K562 (cell line): ENCODE measurements around the gene ZNF521.

ENCODE experiments used
- CBX5 ChIP-seq: IDR thresholded peaks from 2 replicates; pipeline ENCODE4 v1.6.1; 2014; ENCODE audit warnings: low read depth, borderline replicate concordance
- CTCF ChIP-seq, 3 experiments: IDR thresholded peaks in 2 of 3; conservative IDR thresholded peaks in 1 of 3; 2 replicates each; pipeline ENCODE4 v1.5.1; 2011 to 2012; ENCODE audit warnings: low read length in 3 of 3, mild to moderate bottlenecking in 3 of 3, control low read depth in 2 of 3, improper control_type of control experiment in 1 of 3, inconsistent platforms in 1 of 3, low read depth in 1 of 3, mixed read lengths in 1 of 3, moderate library complexity in 1 of 3; ENCODE audit not compliant: insufficient read depth in 2 of 3
- FOS ChIP-seq: IDR thresholded peaks from 3 replicates; pipeline ENCODE4 v1.6.1; 2011; ENCODE audit not compliant: insufficient read length; ENCODE audit errors: extremely low read depth
- GABPB1 ChIP-seq: sonication (generic); formaldehyde crosslinking; IDR thresholded peaks from 2 replicates; pipeline ENCODE4 v1.8.0; 2022; ENCODE audit warnings: mild to moderate bottlenecking, missing genetic modification reagents
- MYC ChIP-seq, 2 experiments: fragments of 250-450 bp in 1 of 2; sonication (Bioruptor Pico) in 1 of 2; IDR thresholded peaks; 2 replicates each; pipeline versions ENCODE4 v1.5.1 to v1.6.1; 2012 to 2021; ENCODE audit warnings: low read depth in 2 of 2, borderline replicate concordance in 1 of 2, improper control_type of control experiment in 1 of 2, low read length in 1 of 2, mild to moderate bottlenecking in 1 of 2, moderate library complexity in 1 of 2
- POLR2A ChIP-seq: fragments of 450-650 bp; conservative IDR thresholded peaks from 2 replicates; pipeline ENCODE4 v1.6.1; 2016
- SIRT6 ChIP-seq: IDR thresholded peaks from one replicate; pipeline ENCODE4 v1.6.1; 2012; ENCODE audit warnings: low read depth, mild to moderate bottlenecking, control low read depth, inconsistent platforms, low read length, moderate library complexity
- TCF7L2 ChIP-seq: fragments of 150-350 bp; IDR thresholded peaks from 2 replicates; pipeline ENCODE4 v1.6.1; 2016; ENCODE audit warnings: low read depth, mild to moderate bottlenecking, low read length, moderate library complexity
- TEAD1 ChIP-seq, 2 experiments: fragments of 450-650 bp in 1 of 2; sonication (generic) in 1 of 2; formaldehyde crosslinking; IDR thresholded peaks; 2 replicates each; pipeline versions ENCODE4 v1.4.0 to v1.8.0; 2020 to 2022; ENCODE audit warnings: mild to moderate bottlenecking in 2 of 2, missing genetic modification reagents in 1 of 2
- ZZZ3 ChIP-seq: fragments of 450-650 bp; IDR thresholded peaks from 2 replicates; pipeline ENCODE4 v1.6.1; 2016; ENCODE audit warnings: antibody characterized with exemption, mild to moderate bottlenecking, moderate library complexity

GRCh38 chr18:25190472-25190871, 161.5 kb downstream of the ZNF521 start:
- TF ChIP-seq CBX5: no peak
- TF ChIP-seq ZZZ3: no peak
- no peak for TF ChIP-seq TCF7L2
- no peak for TF ChIP-seq FOS
- TF ChIP-seq POLR2A: no peak
- no peak for TF ChIP-seq TEAD1 (CRISPR knock-in tag; IDR thresholded peaks at IDR 0.05)
- no peak for TF ChIP-seq MYC (IDR thresholded peaks at IDR 0.05; ENCODE audit: low read depth, low read length)
- TF ChIP-seq MYC (CRISPR knock-in tag; IDR thresholded peaks at IDR 0.05; ENCODE audit: borderline replicate concordance, low read depth): no peak
- TF ChIP-seq SIRT6: no peak
- no peak for TF ChIP-seq CTCF (IDR thresholded peaks at IDR 0.05 in 2 of 3, conservative IDR thresholded peaks at IDR 0.05 in 1 of 3; ENCODE audit: insufficient read depth in 2 of 3, low read depth in 1 of 3, low read length in 3 of 3)
- TF ChIP-seq GABPB1: no peak
